DOHH2 (cell line): ENCODE results near the gene SERTAD2.

ENCODE experiments used
- EZH2phosphoT487 ChIP-seq: fragments of 200-600 bp; sonication (generic); IDR thresholded peaks from 2 replicates; pipeline ENCODE4 v1.6.1; 2017; ENCODE audit warnings: borderline replicate concordance, mild to moderate bottlenecking, antibody characterized with exemption, low read length, moderate library complexity, mixed read lengths
- TF ChIP-seq, protein P1 (sequence below): fragments of 200-600 bp; sonication (generic); IDR thresholded peaks from one replicate; pipeline ENCODE4 v1.5.1; 2014; ENCODE audit warnings: antibody characterized with exemption, mild to moderate bottlenecking, low read depth, low read length; ENCODE audit not compliant: poor library complexity, severe bottlenecking

DNA sequence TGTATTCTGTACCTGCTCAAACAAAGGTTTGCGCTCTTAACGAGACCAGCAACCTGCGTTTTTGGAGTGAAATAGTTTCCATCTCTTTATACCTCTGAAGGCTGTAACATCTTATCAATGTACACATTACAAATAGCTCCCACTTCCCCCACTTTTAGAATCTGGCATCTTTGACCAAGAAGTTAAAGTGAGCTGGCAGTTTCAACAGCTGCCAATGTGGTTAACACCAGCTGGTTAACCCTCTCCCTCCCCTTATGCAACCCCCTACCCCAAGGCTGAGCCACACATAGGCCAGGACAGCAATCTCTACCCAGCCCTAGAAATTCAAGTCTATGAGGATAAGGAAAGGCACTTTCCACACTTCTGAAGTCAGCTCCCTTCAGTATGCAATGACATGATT is 2.2 kb upstream of the SERTAD2 start:
- TF ChIP-seq, protein P1, sequence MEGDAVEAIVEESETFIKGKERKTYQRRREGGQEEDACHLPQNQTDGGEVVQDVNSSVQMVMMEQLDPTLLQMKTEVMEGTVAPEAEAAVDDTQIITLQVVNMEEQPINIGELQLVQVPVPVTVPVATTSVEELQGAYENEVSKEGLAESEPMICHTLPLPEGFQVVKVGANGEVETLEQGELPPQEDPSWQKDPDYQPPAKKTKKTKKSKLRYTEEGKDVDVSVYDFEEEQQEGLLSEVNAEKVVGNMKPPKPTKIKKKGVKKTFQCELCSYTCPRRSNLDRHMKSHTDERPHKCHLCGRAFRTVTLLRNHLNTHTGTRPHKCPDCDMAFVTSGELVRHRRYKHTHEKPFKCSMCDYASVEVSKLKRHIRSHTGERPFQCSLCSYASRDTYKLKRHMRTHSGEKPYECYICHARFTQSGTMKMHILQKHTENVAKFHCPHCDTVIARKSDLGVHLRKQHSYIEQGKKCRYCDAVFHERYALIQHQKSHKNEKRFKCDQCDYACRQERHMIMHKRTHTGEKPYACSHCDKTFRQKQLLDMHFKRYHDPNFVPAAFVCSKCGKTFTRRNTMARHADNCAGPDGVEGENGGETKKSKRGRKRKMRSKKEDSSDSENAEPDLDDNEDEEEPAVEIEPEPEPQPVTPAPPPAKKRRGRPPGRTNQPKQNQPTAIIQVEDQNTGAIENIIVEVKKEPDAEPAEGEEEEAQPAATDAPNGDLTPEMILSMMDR = no peak
- TF ChIP-seq EZH2phosphoT487 = no peak
